COLO829 (cell line): ENCODE data around the gene LARP1.
"Not testable (repeated sequence)": the region's sequence is repeated elsewhere in the genome, so short reads cannot be mapped to it uniquely, and the experiment has no call there.

Source experiments
- DNase-seq: peaks from one replicate; pipeline ENCODE4 v3.0.0; 2012; ENCODE audit warnings: low spot score

The LARP1 gene

GRCh38 chr5:154755361-154756008 is at the start of gene LARP1:
Gene LARP1, plus strand, starts transcription at chr5:154755377. Its CDS starts 381 bp downstream, at chr5:154755758.
- DNase-seq, result no peak

DNA sequence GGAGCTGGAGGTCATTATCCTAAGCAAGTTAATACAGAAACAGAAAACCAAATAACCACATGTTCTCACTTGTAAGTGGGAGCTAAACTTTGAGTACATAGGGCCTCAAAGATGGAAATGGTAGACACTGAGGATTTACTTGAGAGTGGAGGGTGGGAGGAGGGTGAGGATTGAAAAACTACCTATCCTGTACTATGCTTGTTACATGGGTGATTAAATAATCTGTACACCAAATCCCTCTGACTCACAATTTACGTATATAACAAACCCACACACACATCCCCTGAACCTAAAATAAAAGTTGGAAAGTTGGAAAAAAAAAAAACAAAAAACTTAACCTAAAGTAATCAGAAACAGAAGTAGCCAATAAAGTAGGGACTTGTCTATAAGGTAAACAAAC is 48.8 kb upstream of the LARP1 start:
- no peak for DNase-seq

- no peak for DNase-seq
These were observed 47.5 kb upstream of the LARP1 start for GRCh38 chr5:154707641-154708040.

GRCh38 chr5:154708207-154708606 is 47.0 kb upstream of the LARP1 start:
- no peak for DNase-seq

- no peak for DNase-seq
These were observed 46.3 kb upstream of the LARP1 start for GRCh38 chr5:154708846-154709245.

DNA sequence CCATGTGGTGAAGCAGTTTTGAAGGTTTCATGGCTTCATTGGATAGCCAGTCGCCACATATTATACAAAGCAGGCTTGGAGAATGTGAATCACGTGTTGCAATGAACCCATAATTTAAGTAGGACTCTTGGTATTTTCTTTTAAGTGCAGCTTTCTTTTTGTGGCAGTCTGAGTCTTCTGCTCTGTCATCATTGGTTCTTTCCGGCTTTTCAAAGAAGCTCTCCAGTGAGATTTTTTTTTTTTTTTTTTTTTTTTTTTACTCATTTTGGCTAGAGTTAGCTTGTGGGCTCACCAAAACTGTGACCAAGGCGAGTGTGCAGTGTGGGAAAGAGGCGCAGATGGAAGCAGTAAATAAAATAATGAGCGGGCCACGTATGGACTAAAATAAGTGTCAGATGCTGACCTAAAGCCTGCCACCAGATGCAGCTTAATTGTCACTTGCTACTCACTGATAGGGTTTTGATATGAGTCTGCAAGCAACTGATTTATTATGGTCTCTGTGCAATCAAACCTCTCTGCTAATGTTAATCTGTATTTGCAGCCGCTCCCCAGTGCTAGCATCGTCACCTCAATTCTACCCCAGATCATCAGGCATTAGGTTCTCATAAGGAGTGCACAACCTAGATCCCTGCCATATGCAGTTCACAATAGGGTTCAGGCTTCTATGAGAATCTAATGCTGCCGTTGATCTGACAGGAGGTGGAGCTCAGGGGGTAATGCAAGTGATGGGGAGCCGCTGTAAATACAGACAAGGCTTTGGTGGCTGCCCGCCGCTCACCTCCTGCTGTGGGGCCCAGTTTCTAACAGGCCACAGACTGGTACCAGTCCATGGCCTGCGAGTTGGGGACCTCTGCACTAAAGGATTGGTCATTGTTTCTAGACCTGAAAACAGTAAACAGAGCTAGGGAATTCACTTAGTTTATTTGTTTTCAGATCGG is 45.5 kb upstream of the LARP1 start:
- DNase-seq, result no peak

GRCh38 chr5:154712518-154713437 is 42.4 kb upstream of the LARP1 start:
- DNase-seq, result no peak

DNA sequence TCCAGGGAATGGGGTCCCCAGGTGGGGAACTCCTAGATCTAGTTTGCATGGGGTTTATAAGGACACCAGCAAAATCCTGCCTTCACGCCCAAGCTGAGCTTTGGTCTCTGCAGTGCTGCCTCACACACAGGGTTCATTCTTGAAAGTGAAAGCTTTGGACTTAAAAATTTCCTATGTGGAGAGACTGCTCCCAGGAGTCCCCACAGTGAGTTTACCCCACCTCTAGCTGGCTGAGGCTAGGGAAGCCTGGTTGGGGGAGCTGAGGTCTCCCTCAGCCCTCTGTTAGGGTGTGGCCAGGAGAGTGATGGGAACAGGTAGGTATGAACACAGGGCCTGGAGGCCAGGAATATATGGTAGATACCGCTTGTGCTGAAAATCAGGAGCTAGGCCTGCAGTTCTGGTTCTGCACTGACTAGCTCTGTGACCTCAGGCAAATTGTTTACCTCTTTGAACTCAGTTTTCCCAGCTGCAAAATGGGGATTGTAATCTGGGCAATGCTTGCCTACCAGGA is 41.5 kb upstream of the LARP1 start:
- DNase-seq, result no peak

DNA sequence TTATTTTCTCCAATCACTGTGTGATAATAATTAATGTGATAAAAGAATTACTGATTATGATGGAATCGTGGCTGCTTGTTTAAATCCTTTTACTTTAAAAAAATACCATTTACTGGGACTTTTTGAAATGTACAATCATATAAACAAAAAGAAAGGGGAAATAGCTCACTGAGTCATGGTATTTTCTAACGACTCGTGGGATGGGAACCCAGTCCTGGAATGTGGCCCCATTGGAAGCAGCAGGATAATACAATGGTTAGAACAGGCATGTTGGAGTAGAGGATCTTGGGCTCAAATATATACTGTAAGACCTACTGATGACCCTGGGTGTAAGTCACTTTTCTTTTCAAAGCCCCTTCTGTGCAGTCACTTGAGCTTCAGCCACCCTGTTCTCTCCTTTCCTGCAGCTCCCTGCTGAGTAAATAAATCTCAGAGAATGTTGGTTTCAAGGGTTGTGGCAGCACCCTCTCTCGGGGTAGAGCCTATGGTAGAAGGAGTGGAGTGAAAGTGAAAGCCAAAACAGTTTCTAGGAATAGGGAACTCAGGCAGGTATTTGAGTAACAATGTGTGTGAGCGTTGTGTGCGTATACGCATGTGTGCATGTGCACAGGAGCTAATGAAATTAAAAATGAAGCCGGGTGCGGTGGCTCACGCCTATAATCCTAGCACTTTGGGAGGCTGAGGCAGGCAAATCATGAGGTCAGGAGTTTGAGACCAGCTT is 40.8 kb upstream of the LARP1 start:
- DNase-seq, result no peak

GRCh38 chr5:154721481-154722058 is 33.6 kb upstream of the LARP1 start:
- no peak for DNase-seq

- DNase-seq, result no peak
These were observed 33.1 kb upstream of the LARP1 start for GRCh38 chr5:154722097-154722496.

GRCh38 chr5:154722936-154723335 is 32.2 kb upstream of the LARP1 start:
- no peak for DNase-seq

DNA sequence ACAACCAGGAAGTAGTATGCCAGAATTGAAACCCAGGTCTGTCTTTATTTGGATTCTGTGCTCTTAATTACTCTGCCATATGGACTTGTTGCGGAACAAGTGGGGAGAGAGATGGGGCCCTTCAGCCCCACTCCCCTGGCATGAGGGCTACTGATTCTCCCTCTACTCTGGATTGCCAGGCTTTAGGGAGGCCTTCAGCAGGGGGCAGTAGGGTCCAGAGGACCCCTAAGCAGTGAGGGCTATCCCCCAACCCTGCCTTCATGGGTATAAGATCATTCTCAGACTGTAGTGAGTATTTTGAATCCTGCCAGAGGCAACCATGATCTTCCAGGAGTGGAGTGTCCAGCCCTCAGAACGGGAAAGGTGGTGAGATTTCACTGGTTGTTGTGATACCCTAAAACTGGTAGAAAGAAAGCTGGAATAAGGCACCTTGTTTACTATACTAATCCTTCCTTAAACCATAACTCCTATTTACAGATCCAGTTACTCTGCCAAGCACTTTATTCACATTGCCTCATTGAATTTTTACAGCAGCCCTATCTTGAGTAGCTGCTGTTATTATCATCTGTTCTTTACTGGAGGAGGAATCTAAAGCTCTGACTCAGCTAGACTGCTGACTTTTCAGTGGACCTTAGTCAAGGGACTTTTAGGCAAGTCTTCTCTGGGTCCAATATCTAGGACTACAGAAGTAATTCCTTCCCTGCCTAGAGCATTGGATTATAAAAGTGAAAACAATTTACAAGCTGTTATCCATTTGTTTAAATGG is 31.3 kb upstream of the LARP1 start:
- no peak for DNase-seq

GRCh38 chr5:154727361-154727760 is 27.8 kb upstream of the LARP1 start:
- DNase-seq, result no peak

GRCh38 chr5:154728939-154729588 is 26.1 kb upstream of the LARP1 start:
- no peak for DNase-seq

DNA sequence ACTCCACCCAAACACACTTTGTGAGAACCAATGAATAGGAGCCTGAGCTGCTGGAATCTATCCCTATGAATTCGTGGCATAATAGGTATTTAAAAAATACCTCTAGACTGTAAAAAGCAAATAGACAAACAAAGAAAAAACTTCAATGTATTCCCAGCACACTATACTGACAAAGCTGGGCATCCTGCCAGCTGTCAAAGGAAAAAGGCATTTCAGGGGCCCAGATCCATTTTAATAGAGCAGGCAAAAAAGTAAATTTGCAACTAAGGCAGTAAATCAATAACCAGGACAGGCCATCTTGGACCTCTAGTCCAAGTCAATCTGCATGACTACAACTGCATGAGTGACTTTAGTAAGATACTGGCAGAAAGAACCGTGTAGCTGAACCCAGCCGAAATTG is 25.6 kb upstream of the LARP1 start:
- no peak for DNase-seq

DNA sequence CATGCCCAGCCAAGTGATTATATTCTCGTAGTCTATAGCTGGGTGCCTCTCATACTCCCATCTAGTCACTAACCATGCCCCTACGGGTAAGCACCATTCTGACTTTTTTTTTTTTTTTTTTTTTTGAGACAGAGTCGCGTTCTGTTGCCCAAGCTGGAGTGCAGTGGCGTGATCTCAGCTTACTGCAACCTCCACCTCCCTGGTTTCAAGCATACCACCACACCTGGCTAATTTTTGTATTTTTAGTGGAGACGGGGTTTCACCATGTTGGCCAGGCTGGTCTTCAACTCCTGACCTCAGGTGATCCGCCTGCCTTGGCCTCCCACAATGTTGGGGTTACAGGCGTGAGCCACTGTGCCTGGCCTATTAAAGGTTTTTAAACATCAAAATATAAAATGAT is 24.4 kb upstream of the LARP1 start:
- DNase-seq, result not testable (repeated sequence)

DNA sequence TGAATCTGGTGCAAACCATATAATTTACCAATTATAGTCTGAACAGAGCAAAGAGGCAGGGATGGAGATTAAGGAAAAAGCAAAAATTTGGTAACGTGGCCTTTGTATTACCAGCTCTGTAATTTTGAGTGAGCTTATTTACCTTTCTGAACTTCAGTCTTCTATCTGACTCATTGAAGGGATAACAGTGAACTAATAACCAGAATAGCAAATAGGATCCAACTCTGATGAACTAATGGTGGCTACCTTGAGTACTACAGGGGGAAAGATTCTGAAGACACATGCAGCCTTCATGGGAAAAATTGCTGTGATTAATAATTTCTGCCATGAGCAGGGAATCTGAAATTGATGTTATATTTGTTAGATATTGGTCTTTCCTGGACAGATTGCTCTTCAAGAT is 23.0 kb upstream of the LARP1 start:
- DNase-seq, result no peak

GRCh38 chr5:154734370-154735248 is 20.6 kb upstream of the LARP1 start:
- DNase-seq, result no peak
